Right forelimb (tissue), 1 donor: ENCODE results near the gene HIPK4.
"Not testable (repeated sequence)": the region's sequence is repeated elsewhere in the genome, so short reads cannot be mapped to it uniquely, and the experiment has no call there.

Source experiments
- DNase-seq: peaks from one replicate; pipeline ENCODE4 v3.0.0-alpha.2; 2018

The HIPK4 gene

GRCh38 chr19:40390084-40390742 is at the start of gene HIPK4:
TSS of gene HIPK4 (minus strand) at chr19:40390181. CDS start at chr19:40389902, 279 bp downstream.
- DNase-seq: no peak

GRCh38 chr19:40438284-40438683 is 48.3 kb upstream of the HIPK4 start:
- no peak for DNase-seq

- DNase-seq: peak; percentile 93
Measured at GRCh38 chr19:40433391-40434216, 43.6 kb upstream of the HIPK4 start.

GRCh38 chr19:40432760-40433159 is 42.8 kb upstream of the HIPK4 start:
- not testable (repeated sequence) for DNase-seq

GRCh38 chr19:40431698-40432097 is 41.7 kb upstream of the HIPK4 start:
- no peak for DNase-seq

- DNase-seq: not testable (repeated sequence)
Measured at GRCh38 chr19:40430242-40430641, 40.3 kb upstream of the HIPK4 start.

GRCh38 chr19:40428197-40428596 is 38.2 kb upstream of the HIPK4 start:
- not testable (repeated sequence) for DNase-seq

- peak; percentile 100 for DNase-seq
Measured at GRCh38 chr19:40425450-40426287, 35.7 kb upstream of the HIPK4 start, which contains the start of gene SERTAD1. TSS of gene SERTAD1 (minus strand) at chr19:40425992. CDS start at chr19:40423546, 2,446 bp downstream.

GRCh38 chr19:40424637-40425449 is 34.9 kb upstream of the HIPK4 start:
- no peak for DNase-seq

GRCh38 chr19:40423938-40424337 is 34.0 kb upstream of the HIPK4 start:
- no peak for DNase-seq

- DNase-seq: no peak
Measured at GRCh38 chr19:40422748-40423566, 33.0 kb upstream of the HIPK4 start.

GRCh38 chr19:40421993-40422747 is 32.2 kb upstream of the HIPK4 start:
- DNase-seq: no peak

GRCh38 chr19:40420766-40421765 is 31.1 kb upstream of the HIPK4 start:
- DNase-seq: peak; percentile 96

GRCh38 chr19:40420451-40420765 is 30.4 kb upstream of the HIPK4 start:
- no peak for DNase-seq

- no peak for DNase-seq
Measured at GRCh38 chr19:40419780-40420179, 29.8 kb upstream of the HIPK4 start.

GRCh38 chr19:40419066-40419612 is 29.2 kb upstream of the HIPK4 start:
- no peak for DNase-seq

GRCh38 chr19:40418040-40418439 is 28.1 kb upstream of the HIPK4 start:
- DNase-seq: no peak

- no peak for DNase-seq
Measured at GRCh38 chr19:40417643-40417981, 27.6 kb upstream of the HIPK4 start.
